AG04449 (cell line): ENCODE measurements around the gene CCNI2.

Experiments used
- CTCF ChIA-PET: fragments of 350-600 bp; formaldehyde crosslinking; extraction: SDS; loops from one replicate; lab custom pipeline; 2021; ENCODE audit warnings: antibody characterized with exemption; lab: Yijun Ruan, JAX
- POLR2A ChIA-PET: fragments of 400-600, 350-600 bp; formaldehyde crosslinking; extraction: SDS; loops from one replicate; lab custom pipeline; 2020; ENCODE audit warnings: antibody characterized with exemption, inconsistent platforms; lab: Yijun Ruan, JAX
- DNase-seq: peaks from one replicate; pipeline ENCODE4 v3.0.0-alpha.2; 2010; ENCODE audit warnings: low read depth, low spot score
- H3K4me3 ChIP-seq: 2 replicates; pipeline ENCODE4 v1.5.1; 2011; ENCODE audit warnings: low read depth, mild to moderate bottlenecking, control low read depth, low read length
- TF ChIP-seq, protein P1 (sequence below): IDR thresholded peaks from one replicate; pipeline ENCODE4 v1.5.1; 2011; ENCODE audit warnings: mild to moderate bottlenecking, moderate library complexity, low read length, control low read depth, inconsistent platforms; ENCODE audit not compliant: insufficient read depth; ENCODE audit errors: missing control alignments

The CCNI2 gene

DNA sequence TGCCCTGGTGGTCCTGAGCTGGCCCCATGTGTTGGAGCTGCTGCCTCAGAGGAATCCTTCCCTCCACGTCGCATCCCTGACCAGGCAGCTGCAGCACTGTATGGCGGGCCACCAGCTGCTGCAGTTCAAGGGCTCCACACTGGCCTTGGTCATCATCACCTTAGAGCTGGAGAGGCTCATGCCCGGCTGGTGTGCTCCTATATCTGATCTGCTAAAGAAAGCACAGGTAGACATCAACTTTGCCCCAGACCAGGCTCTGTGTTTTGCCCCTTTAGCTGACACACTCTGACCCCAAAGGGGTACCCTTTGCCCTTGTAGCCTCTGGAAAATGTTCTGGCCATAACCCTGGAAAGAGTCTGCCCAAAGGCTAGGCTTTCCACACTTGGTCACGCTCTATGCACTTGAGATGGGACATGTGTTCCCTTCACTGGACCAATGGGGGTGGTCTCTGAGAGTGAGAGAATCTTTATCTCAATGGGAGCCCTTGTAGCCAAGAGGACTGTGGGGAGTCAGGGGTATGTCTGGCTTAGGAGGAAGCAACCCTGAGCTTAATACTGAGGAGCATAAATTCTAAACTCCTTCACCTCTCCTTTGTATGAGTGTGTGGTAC lies 4.8 kb downstream of the CCNI2 start:
- H3K4me3 ChIP-seq, result no peak overlapping the region
- no peak for DNase-seq
- CTCF ChIA-PET, result interaction anchor here (2.6 to 18.0 kb wide), 3 partner anchors 14 to 77 kb away, joined by 9 to 317 read pairs (median 36); partner anchors contain the start of genes SHROOM1 and SOWAHA
- POLR2A ChIA-PET, result no interaction called here
- TF ChIP-seq, protein P1, sequence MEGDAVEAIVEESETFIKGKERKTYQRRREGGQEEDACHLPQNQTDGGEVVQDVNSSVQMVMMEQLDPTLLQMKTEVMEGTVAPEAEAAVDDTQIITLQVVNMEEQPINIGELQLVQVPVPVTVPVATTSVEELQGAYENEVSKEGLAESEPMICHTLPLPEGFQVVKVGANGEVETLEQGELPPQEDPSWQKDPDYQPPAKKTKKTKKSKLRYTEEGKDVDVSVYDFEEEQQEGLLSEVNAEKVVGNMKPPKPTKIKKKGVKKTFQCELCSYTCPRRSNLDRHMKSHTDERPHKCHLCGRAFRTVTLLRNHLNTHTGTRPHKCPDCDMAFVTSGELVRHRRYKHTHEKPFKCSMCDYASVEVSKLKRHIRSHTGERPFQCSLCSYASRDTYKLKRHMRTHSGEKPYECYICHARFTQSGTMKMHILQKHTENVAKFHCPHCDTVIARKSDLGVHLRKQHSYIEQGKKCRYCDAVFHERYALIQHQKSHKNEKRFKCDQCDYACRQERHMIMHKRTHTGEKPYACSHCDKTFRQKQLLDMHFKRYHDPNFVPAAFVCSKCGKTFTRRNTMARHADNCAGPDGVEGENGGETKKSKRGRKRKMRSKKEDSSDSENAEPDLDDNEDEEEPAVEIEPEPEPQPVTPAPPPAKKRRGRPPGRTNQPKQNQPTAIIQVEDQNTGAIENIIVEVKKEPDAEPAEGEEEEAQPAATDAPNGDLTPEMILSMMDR, result no peak

DNA sequence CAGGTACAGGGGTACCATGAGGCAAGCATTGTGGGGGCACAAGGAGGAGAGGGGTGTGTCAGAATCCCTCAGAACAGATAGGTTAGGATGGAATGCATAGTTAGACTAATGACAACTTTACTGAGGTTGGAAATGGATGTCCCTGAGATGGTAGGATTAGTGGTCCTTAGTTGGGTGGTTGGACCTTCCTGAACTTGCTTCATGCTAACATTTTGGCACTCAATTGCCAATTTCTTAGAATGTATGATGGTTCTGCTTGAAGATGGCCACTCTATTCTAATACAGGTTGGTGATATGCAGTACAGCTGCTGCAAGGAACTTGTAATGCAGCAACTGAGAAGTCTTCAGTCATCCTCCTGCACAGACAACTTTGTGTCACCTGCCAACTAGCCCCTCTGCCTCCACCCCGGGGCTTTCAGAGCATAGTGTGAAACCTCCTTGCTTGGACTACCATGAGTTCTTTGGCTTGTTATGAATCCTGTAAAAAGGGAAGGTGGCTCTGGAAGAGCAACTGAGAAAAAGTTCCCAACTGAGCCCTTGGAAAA lies 5.4 kb downstream of the CCNI2 start:
- ChIA-PET POLR2A (interaction anchor here (0.6 kb wide), 1 partner anchor 19 kb away, joined by 5 read pairs; no protein-coding TSS in a partner anchor), CTCF (interaction anchor here (1.3 to 18.0 kb wide), 4 partner anchors 11 to 67 kb away, joined by 3 to 317 read pairs (median 20); partner anchors contain the start of genes KIF3A and SOWAHA)
- TF ChIP-seq, protein P1, result no peak
- no peak for DNase-seq
- H3K4me3 ChIP-seq, result no peak overlapping the region

DNA sequence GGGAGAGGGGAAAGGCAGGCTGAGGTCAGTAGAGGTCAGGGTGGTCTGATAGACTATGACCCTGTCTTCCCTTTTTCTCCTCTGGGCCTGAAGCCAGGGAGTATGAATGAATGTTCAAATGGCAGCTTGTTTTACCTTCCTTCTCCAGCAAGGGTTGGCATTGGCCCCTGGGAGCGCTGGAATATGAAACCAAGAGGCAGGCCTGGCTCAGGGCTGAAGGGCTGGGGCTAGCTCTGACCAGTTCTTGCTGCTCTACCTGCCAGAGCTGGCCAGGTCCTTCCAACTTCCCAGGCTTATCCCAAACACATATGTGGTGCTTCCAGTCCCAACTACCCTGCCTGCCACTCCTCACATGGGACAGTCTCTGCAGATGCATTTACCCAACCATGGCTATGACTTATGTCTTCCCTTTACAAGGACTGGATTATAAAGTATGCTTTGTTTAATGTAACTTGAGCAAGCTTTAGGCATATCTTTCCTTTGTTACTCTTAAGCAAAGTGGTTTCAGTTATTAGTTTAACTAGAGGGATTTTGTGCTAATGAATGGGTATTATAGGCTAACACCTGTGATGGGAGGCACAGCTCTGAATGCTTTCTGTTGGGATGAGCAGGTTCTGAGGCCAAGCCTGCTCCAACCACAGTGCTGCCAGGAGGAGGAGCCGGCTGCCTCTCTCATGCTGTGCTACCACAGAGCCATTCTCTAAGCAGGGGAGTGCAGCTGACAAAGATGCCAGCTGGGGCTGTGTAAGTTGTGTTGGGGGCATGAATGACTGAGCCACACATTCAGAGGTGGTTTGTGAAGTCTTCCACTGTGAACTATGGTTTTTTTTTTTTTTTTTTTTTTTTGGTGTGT lies 6.1 kb downstream of the CCNI2 start:
- H3K4me3 ChIP-seq, result no peak overlapping the region
- POLR2A ChIA-PET, result interaction anchor here (0.6 kb wide), 1 partner anchor 18 kb away, joined by 5 read pairs; no protein-coding TSS in a partner anchor
- no peak for DNase-seq
- CTCF ChIA-PET, result interaction anchor here (1.0 to 18.0 kb wide), 9 partner anchors 9 to 113 kb away, joined by 3 to 317 read pairs (median 5); partner anchors contain the start of genes CCNI2, GDF9, KIF3A and SOWAHA
- TF ChIP-seq, protein P1, result peak; percentile 23

DNA sequence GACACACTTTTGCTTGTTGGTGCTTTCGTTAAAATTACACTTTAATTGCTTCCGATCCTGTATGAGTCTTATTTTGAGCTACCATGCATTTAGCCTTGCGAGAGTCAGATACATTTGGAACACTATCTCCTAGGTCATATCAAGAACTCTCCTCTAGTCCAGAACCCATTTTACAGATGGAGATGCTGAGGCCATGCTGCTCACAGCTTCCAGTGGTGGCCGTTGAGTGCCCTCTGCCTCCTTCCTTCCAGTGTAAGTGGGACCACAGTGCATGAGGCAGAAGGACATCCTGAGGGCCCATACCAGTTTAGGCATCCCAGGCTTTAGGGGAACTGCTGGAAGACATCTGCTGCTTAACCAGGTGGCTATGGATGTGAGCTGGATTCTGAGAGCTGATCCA lies 6.9 kb downstream of the CCNI2 start:
- CTCF ChIA-PET, result interaction anchor here (0.8 to 18.0 kb wide), 21 partner anchors 9 to 368 kb away, joined by 3 to 317 read pairs (median 5); partner anchors contain the start of genes CCNI2, GDF9, KIF3A and SOWAHA
- no peak overlapping the region for H3K4me3 ChIP-seq
- TF ChIP-seq, protein P1, result no peak
- no peak for DNase-seq
- POLR2A ChIA-PET, result no interaction called here

DNA sequence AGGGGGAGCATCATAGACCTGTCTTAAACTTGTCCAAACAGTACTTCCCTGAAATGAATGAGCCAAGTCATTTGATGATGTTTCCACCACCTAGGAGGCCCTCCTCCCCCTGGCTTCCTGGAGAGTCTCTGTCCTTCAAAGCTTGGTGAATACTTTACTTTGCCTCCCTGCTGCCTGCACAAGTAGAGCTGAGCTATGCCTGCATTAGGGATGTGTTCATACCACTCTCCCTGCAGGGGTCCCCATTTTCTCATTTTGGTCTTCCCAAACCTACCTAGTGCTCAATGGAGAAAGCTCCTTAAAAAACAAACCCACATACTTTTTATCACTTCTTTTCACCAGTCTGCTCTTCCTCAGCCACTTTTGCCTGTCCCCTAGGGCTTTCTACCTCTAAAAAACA lies 7.7 kb downstream of the CCNI2 start:
- no peak for DNase-seq
- ChIA-PET CTCF (interaction anchor here (0.7 to 18.0 kb wide), 25 partner anchors 11 to 369 kb away, joined by 3 to 317 read pairs (median 4); partner anchors contain the start of genes CCNI2, GDF9, SOWAHA and UQCRQ), POLR2A (no interaction called here)

More for the DNA sequence above, 7.7 kb downstream of the CCNI2 start:
- no peak overlapping the region for H3K4me3 ChIP-seq
- TF ChIP-seq, protein P1, result peak; percentile 20
